Measurements from ENCODE around the gene RBBP7.

Gene RBBP7

DNA sequence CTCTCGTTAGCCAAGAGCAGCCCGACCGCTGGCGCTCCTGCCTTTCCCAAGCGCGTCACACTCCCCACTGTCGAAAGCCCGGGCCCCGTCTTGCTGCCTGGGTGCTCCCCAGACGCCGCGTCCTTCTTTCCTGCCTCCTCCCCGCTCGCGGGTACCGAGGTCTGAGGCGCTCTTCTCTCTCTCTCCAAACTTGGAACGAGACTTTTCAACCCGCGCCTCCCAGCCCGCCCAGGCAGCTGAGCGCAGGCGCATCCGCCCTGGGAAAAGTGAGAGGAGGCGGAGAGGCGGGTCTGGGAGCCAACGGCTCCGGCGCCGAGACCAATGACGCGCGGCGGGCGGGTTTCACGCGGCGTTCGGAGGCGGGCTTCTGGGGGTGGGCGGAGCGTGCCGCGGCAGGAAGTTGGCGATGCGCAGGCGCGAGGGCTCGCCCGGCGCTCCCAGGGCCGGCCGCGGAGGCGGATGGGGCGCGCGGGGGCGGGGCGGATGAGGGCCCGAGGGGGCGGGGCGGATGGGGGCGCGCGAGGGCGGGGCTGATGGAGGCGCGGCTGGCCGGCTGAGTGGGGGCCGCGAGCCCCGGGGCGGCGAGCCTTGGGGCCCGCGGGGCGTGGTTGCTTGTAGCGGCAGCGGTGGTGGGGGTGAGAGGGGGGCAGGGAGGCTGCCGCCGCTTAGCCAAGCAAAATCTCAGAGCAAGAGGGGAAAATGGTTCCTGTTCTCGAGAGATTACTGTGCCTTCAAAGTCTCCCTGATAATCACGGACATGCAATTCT is at the start of gene RBBP7:
Gene RBBP7, minus strand, starts transcription at position 268 of the 767 bp plus-strand sequence. CDS start 309 bp downstream, outside the sequence.
- DNase-seq = peak; percentile 91

- no peak for DNase-seq
These were observed 48.8 kb upstream of the RBBP7 start for GRCh38 chrX:16918979-16919378.

DNA sequence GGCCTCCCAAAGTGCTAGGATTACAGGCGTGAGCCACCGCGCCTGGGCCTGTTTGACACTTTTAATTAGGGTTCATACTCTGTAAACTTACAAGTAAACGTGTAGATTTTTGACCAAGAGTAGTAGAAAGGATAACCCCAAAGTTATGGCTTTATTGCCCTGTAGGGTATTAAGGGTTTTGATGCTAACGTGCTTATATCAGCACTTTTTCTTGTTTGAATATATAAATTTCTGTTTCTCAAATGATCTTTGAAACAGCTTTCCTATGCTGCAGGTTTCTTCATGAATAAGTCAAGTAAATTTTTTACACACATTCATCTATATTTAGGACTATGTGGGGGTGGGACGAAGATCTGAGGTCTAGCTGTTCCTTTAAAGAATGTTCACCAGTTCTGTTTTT is 47.0 kb upstream of the RBBP7 start:
- no peak for DNase-seq

DNA sequence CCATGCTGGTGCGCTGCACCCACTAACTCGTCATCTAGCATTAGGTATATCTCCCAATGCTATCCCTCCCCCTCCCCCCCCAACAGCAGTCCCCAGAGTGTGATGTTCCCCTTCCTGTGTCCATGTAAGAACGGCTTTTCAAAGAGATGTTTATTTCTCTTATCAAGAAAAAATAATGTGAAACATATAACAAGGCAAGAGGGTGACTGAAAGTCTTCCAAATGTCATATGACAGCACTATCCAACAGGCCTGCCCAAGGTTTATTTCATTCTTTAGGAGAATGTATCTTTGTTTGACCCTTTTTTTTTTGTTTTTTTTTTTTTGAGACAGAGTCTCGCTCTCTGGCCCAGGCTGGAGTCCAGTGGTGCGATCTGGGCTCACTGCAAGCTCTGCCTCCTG is 46.4 kb upstream of the RBBP7 start:
- DNase-seq = no peak

DNA sequence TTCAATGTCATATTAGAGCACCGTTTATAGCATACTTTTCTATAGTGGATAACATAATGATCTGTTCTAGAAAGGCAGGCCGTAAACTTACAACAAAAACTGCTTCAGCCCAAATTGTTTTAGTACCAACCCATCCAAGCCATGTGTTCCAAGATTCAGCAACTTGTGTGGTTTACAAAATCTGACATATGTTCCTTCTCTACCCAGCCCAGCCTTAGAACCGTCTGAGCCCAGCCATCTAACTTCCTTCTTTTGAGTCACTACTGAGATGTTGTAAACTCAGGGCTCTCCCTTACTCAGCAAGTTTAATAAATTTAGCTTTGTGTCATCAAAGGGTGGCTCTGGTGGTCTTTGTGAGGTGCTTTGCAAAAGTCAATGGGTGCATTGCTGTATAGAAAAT is 43.9 kb upstream of the RBBP7 start:
- DNase-seq = no peak

DNA sequence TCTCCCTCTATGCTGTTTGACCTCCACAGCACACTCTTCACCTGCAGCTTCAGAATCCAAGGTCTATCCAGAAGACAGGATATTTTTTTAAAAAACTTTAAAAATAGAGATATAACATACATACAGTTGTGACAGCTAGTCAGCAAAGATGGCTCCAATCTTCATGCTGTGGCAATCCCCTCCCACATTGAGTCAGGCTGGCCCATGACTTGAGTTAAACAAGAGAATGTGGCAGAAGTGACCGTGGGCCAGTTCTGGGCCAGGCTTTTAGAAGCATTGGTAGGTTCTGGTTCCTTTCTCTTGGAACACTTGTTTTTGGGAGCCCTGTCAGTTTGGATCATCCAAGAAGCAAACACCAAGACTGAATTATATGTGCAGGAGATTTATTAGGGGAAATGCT is 40.2 kb upstream of the RBBP7 start:
- DNase-seq = no peak

DNA sequence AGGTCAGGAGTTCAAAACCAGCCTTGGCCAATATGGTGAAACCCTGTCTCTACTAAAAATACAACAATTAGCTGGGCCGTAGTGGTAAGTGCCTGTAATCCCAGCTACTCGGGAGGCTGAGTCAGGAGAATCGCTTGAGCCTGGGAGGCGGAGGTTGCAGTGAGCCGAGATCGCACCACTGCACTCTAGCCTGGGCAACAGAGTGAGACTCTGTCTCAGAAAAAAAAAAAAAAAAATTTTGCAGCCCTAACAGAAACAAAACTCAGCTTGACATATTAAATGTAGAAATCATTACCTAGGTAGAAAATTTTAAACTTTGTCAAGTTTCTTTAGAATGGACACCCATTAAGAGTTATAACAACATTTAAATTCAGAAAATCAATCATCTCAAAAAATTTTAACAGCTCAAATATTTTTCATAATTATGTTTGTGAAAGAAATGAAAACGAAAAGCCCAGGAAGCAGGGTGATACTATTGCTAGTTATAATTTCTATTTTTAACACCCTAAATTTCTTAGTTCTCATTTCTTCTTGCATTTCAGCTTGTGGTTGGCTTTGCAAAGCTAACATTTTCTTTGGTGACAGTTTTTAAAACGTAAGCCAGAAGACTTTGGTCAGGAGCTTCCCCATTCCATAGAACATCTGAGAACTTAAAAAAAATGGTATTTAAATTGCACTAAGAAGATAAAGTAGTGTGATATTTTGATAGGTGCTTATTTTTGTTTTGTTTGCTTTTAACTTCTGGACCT is 33.3 kb upstream of the RBBP7 start:
- no peak for DNase-seq

DNA sequence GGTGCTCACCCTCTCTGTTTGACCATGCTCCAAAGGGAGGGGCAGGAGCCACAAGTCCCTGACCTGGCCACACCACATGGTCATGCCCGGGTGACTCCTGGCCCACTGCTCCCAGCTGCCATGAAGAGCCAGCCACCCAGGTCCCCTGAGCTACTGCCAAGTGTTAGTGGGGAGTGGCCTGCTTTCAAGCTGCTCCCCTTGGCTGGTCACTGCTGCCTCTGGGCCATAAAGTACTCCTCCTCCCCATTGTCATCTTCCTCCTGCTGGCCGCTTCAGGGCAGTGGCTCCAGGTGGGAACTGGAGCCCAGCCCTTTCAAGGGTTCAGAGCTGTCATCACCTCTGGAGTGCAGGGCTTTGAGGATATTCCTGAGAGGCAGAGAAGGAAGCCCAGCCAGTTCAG is 27.3 kb upstream of the RBBP7 start:
- DNase-seq = no peak

DNA sequence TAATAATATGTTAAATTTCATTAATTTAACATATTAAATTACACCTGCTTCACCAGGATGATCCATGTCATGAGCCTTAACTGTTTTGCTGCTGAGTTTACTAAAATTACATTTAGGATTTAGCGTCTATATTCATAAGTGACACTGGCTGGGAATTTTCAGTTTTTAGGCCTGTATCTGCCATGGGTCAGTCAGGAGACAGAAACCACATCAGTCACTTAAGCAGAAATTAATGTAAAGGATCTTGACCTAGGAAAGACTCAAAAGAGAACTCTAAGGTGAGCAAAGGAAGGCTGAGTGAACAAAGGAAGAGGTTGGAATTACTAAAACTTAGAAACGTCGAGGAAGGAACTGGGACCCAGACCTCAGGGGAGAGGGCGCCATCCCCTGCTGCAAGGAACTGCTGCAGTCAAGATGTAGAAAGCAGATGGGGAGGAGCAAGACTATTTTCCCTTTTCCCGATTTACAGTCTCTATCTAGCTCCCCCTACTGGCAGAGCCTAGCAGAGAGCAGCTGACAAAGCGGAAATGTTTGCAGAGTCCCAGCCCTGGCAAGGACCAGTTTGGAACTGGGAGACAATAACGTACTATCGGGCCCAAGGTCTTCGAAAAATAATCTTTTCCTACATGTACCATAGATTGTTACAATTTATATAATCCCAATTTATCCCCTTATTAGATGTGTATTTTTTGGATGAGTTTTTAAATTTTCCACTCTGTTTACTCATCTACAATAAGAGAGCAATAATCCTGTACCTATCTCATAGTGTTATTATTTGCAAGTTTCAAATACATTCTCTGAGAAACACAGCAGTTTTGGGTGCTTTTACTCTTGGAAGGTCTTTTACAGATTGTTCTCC is 22.6 kb upstream of the RBBP7 start:
- peak; percentile 71 for DNase-seq

DNA sequence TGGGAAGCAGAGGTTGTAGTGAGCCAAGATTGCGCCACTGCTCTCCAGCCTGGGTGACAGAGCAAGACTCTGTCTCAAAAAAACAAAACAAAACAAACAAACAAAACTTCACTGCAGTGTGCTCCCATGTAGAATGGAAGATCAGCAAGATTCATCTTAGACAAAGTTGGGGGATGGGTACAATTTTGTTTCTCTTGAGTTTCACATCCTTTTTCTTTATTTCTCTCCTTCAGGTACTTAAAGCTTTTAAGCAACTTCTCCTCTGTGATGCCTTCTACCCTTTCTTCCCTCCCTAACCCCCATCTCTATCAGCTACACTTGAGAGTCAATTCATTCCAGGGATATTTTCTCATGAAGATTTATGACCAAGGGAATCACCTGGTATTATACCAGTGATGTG is 15.5 kb upstream of the RBBP7 start:
- no peak for DNase-seq

- DNase-seq = no peak
These were observed 13.3 kb upstream of the RBBP7 start for GRCh38 chrX:16883487-16883804.

GRCh38 chrX:16882702-16883486 is 12.7 kb upstream of the RBBP7 start:
- peak; percentile 58 for DNase-seq

DNA sequence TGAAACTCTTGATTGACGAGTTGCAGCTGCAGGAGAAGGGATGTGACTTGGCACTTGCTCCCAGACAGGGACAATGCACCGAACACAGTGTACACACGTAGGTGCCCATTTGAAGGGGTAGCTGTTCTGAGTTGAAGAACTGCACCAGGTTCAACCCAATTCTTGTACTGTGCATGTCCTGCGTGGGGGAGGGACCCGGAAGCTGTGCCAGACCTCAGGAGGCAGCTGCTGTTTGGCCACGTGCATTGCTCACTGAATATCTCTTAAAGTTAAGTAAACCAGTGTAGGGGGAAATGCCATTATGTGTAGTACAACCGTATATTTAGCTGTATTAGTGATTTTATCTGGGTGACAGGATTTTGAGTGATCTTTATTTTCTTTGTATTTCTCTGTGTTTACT is 12.0 kb upstream of the RBBP7 start:
- DNase-seq = peak; percentile 24

GRCh38 chrX:16876696-16877095 is 6.5 kb upstream of the RBBP7 start:
- DNase-seq = no peak

DNA sequence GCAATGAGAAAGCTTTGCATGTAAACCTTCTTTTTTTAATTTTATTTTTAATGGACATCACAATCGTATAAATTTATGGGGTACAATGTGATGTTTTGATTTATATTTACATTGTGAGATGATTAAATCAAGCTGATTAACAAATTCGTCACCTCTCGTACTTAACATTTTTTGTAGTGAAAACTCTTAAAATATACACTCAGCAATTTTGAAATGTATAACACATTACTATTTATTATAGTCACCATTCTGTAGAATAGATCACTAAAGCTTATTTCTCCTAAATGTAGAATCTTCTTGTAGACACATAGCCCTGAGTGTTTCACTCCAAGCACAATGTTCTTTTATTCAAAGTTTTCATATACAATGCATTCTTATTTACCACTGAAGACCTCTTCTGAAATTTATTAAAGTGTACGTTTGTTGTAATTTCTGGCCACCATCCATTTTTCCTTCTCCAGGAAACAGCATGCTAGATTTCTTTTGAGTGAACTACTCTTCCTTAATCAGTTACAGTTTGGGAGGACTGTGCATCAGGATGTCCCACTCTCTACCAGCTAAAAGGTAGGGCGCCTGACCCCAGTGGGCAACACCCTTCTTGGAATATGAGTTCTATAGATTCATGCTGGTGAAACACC is 4.4 kb upstream of the RBBP7 start:
- DNase-seq = no peak

DNA sequence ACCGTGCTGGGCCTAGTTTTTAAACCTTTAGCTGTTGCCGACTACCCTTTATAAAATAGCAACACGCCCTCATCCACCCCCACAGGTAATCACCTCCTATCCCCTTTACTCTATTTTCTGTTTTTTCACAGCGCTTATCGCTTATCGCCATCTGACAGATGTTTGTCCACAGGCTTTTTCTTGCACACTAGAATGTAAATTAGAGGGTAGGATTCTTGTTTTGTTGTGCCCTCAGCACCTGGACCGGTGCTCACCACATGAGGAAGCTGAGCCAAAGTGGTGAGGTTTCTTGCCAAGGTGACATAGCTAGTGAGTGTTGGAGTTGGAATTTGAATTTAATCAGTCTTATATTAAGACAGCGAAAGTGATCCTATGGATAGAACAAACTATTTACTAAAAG is 2.9 kb upstream of the RBBP7 start:
- no peak for DNase-seq

- DNase-seq = no peak
These were observed 977 bp upstream of the RBBP7 start for GRCh38 chrX:16870862-16871815.

GRCh38 chrX:16869393-16870094 is 618 bp downstream of the RBBP7 start:
- peak; percentile 50 for DNase-seq

DNA sequence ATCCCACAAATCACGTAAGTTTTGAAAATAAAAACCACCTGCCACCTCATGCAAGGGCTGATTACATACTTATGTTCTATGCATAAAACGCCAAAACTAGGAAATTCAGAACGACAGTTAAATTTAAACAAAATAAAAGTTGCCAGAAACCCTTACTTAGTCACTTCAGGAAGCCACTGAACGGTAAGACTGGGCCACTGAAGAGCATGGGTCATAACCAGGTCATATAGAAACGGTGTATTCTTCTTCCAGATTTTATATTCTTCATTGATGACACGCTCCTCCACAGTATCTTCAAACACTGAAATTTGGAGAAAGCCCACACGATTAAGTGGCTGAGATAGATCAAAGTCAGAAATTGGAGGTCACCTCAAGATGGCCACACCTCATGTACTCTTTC is 1.2 kb downstream of the RBBP7 start:
- DNase-seq = no peak

- no peak for DNase-seq
These were observed 2.2 kb downstream of the RBBP7 start for GRCh38 chrX:16867947-16868346.

Data from fibroblast of skin of right biceps (primary cell).